Stomach (tissue), 4 donors: ENCODE data around the gene MALT1.

Experiments
- CTCF ChIP-seq, 7 experiments: fragments of 450-650 bp in 4 of 7; fragments of 200-600 bp in 3 of 7; sonication (generic) in 3 of 7; IDR thresholded peaks; one replicate each; pipeline ENCODE4 v1.5.1; 2016 to 2019; ENCODE audit warnings: antibody characterized with exemption in 7 of 7, control low read depth in 2 of 7, mild to moderate bottlenecking in 1 of 7
- EP300 ChIP-seq: sonication (generic); formaldehyde crosslinking; IDR thresholded peaks from one replicate; pipeline ENCODE4 v1.6.1; 2017; ENCODE audit warnings: antibody characterized with exemption
- POLR2A ChIP-seq, 4 donors: fragments of 450-650 bp; IDR thresholded peaks; one replicate each; pipeline ENCODE4 v1.6.1; 2016; ENCODE audit warnings: antibody characterized with exemption in 4 of 4, control low read depth in 2 of 4, mild to moderate bottlenecking in 1 of 4, moderate library complexity in 1 of 4

- no peak for TF ChIP-seq POLR2A (IDR thresholded peaks at IDR 0.05)
- no peak for TF ChIP-seq CTCF (IDR thresholded peaks at IDR 0.05)
- no peak for TF ChIP-seq EP300
These were observed 118.0 kb downstream of the MALT1 start for GRCh38 chr18:58788971-58789875.
